DOHH2 (cell line): ENCODE measurements around the gene TCN2.
"Not testable (repeated sequence)": the region's sequence is repeated elsewhere in the genome, so short reads cannot be mapped to it uniquely, and the experiment has no call there.

Experiments
- H3F3A ChIP-seq: fragments of 200-600 bp; sonication (generic), shearing (Covaris generic); 2 replicates; pipeline ENCODE4 v1.6.0; 2016; ENCODE audit warnings: antibody characterized with exemption, mild to moderate bottlenecking; ENCODE audit not compliant: control insufficient read depth, insufficient read depth
- H3K27ac ChIP-seq: fragments of 200-600 bp; sonication (generic); 2 replicates; pipeline ENCODE4 v1.5.1; 2014; ENCODE audit warnings: low read depth, mild to moderate bottlenecking, low read length, moderate library complexity
- H3K27me3 ChIP-seq: fragments of 200-600 bp; sonication (generic); 2 replicates; pipeline ENCODE4 v1.6.1; 2014; ENCODE audit warnings: mild to moderate bottlenecking, low read length, mixed read lengths; ENCODE audit not compliant: control insufficient read depth
- H3K36me3 ChIP-seq: fragments of 200-600 bp; sonication (generic); 2 replicates; pipeline ENCODE4 v1.6.1; 2014; ENCODE audit warnings: mild to moderate bottlenecking, low read length, moderate library complexity, mixed read lengths; ENCODE audit not compliant: control insufficient read depth
- H3K4me1 ChIP-seq: fragments of 200-600 bp; sonication (generic); 2 replicates; pipeline ENCODE4 v1.6.1; 2014; ENCODE audit warnings: mild to moderate bottlenecking, low read length, mixed read lengths; ENCODE audit not compliant: control insufficient read depth
- H3K4me2 ChIP-seq: fragments of 200-600 bp; sonication (generic); 2 replicates; pipeline ENCODE4 v1.6.0; 2014; ENCODE audit warnings: mild to moderate bottlenecking, low read length, moderate library complexity
- H3K4me3 ChIP-seq: fragments of 200-600 bp; sonication (generic); 2 replicates; pipeline ENCODE4 v1.5.1; 2014; ENCODE audit warnings: mild to moderate bottlenecking, low read length, mixed read lengths
- H3K79me2 ChIP-seq: fragments of 200-600 bp; sonication (generic); 2 replicates; pipeline ENCODE4 v1.6.1; 2014; ENCODE audit warnings: mild to moderate bottlenecking, low read length, mixed read lengths; ENCODE audit not compliant: control insufficient read depth
- H3K9me2 ChIP-seq: fragments of 200-600 bp; sonication (generic); replicated peaks from 2 replicates; pipeline ENCODE4 v1.6.1; 2014; ENCODE audit warnings: mild to moderate bottlenecking, low read length, mixed read lengths; ENCODE audit not compliant: control insufficient read depth
- H3K9me3 ChIP-seq: fragments of 200-600 bp; sonication (generic); 2 replicates; pipeline ENCODE4 v1.6.1; 2014; ENCODE audit warnings: antibody characterized with exemption, low read length, mixed read lengths; ENCODE audit not compliant: control insufficient read depth, insufficient read depth
- H4K20me1 ChIP-seq: fragments of 200-600 bp; sonication (generic); 2 replicates; pipeline ENCODE4 v1.6.0; 2014; ENCODE audit warnings: low read depth, mild to moderate bottlenecking, antibody characterized with exemption, low read length, moderate library complexity; ENCODE audit not compliant: control insufficient read depth, insufficient read depth
- CTCF ChIP-seq: fragments of 200-600 bp; sonication (generic); IDR thresholded peaks from one replicate; pipeline ENCODE4 v1.5.1; 2014; ENCODE audit warnings: antibody characterized with exemption, mild to moderate bottlenecking, low read depth, low read length; ENCODE audit not compliant: poor library complexity, severe bottlenecking
- EZH2phosphoT487 ChIP-seq: fragments of 200-600 bp; sonication (generic); IDR thresholded peaks from 2 replicates; pipeline ENCODE4 v1.6.1; 2017; ENCODE audit warnings: borderline replicate concordance, mild to moderate bottlenecking, antibody characterized with exemption, low read length, moderate library complexity, mixed read lengths

TCN2 gene

GRCh38 chr22:30591191-30591587 is 15.8 kb upstream of the TCN2 start:
- Histone ChIP-seq H3K27ac (0 out of 2 replicates have a peak overlapping the region, but pooled peaks have one; percentile 70), H3K4me3 (peak overlapping the region; percentile 96), H3K4me2 (peak overlapping the region; percentile 73), H3F3A (no peaks in the 10 kb centered on the region), H3K9me2 (no peaks in the 10 kb centered on the region), H3K4me1 (peaks cover 15% of the 10 kb centered on the region), H3K36me3 (peaks cover 52% of the 10 kb centered on the region), H4K20me1 (peaks cover 17% of the 10 kb centered on the region; the same call in 1 of the 2 replicates), H3K27me3 (peaks cover 2% of the 10 kb centered on the region; the same call in 1 of the 2 replicates), H3K9me3 (no peaks in the 10 kb centered on the region), H3K79me2 (peaks cover 39% of the 10 kb centered on the region)
- TF ChIP-seq CTCF (no peak), EZH2phosphoT487 (no peak)

- H3K79me2 ChIP-seq = peaks cover 39% of the 10 kb centered on the region
- no peaks in the 10 kb centered on the region for H3K9me3 ChIP-seq
- H3F3A ChIP-seq = no peaks in the 10 kb centered on the region
- H3K9me2 ChIP-seq = no peaks in the 10 kb centered on the region
- TF ChIP-seq CTCF = no peak
- peak within 1 kb of the TSS; percentile 70 for H3K27ac ChIP-seq
- peaks cover 46% of the 10 kb centered on the region for H3K36me3 ChIP-seq
- H3K4me2 ChIP-seq = peak within 1 kb of the TSS; percentile 73
- H3K27me3 ChIP-seq = peaks cover 2% of the 10 kb centered on the region; the same call in 1 of the 2 replicates
- H3K4me3 ChIP-seq = peak within 1 kb of the TSS; percentile 96
- H3K4me1 ChIP-seq = peaks cover 15% of the 10 kb centered on the region
- H4K20me1 ChIP-seq = peaks cover 17% of the 10 kb centered on the region; the same call in 1 of the 2 replicates
These were observed 15.2 kb upstream of the TCN2 start, which contains the start of gene PES1 for GRCh38 chr22:30591588-30592359. PES1 (minus strand) TSS chr22:30591910; CDS start chr22:30591833, 77 bp downstream.

- not testable (repeated sequence) for H3K27ac ChIP-seq, H3K9me3 ChIP-seq, H3K27me3 ChIP-seq, H3F3A ChIP-seq, H3K9me2 ChIP-seq
- H3K79me2 ChIP-seq = peaks cover 39% of the 10 kb centered on the region
- H3K4me2 ChIP-seq = peak overlapping the region; percentile 73
- H3K4me1 ChIP-seq = peaks cover 15% of the 10 kb centered on the region
- peak overlapping the region; percentile 96 for H3K4me3 ChIP-seq
- H3K36me3 ChIP-seq = peaks cover 40% of the 10 kb centered on the region
- H4K20me1 ChIP-seq = peaks cover 17% of the 10 kb centered on the region; the same call in 1 of the 2 replicates
These were observed 14.6 kb upstream of the TCN2 start for GRCh38 chr22:30592360-30592713.

GRCh38 chr22:30596199-30596598 is 10.8 kb upstream of the TCN2 start:
- Histone ChIP-seq H3K36me3 (peaks cover 2% of the 10 kb centered on the region), H3K79me2 (peaks cover 6% of the 10 kb centered on the region), H3K27me3 (peaks cover 2% of the 10 kb centered on the region; the same call in 1 of the 2 replicates), H3K9me3 (no peaks in the 10 kb centered on the region), H3K4me2 (no peak overlapping the region), H4K20me1 (0 out of 2 replicates have a peak, but pooled peaks cover 2% of the 10 kb centered on the region), H3K4me1 (peaks cover 3% of the 10 kb centered on the region; the same call in 1 of the 2 replicates), H3K9me2 (no peaks in the 10 kb centered on the region), H3K4me3 (no peak overlapping the region), H3F3A (peaks cover 2% of the 10 kb centered on the region; the same call in 1 of the 2 replicates), H3K27ac (no peak overlapping the region)
- TF ChIP-seq EZH2phosphoT487 (no peak), CTCF (no peak)
